ENCODE measurements around the gene MED8.
A peak's percentile ranks its signal among the peaks of the same experiment; 100 is the strongest.

The MED8 gene

DNA sequence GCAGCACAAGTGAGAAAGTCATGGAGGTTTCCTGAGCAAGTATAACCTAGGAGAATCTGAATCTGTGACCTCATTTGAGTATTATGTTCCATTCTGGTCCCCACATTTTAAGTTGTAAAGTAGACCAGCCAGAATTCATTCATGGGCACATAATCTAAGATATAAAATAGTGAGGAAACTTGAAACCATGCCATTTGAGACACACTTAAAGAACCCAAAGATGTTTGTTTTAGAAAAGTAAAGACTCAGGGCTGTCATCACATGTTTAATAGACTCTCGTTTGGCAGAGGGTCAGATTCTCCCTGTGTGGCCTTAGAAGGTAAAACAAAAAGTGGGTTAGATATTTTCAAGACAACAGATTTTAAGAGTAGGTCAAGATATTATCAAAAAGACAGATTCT is 6.5 kb upstream of the MED8 start:
- Histone ChIP-seq H3K27me3 (ENCODE audit: insufficient read depth, low read depth, severe bottlenecking) (no peaks in the 10 kb centered on the region), H3K9me3 (ENCODE audit: severe bottlenecking) (no peaks in the 10 kb centered on the region), H3K36me3 (peaks cover 5% of the 10 kb centered on the region; the same call in 1 of the 2 replicates), H3K4me3 (ENCODE audit: low read depth, low read length) (no peak overlapping the region), H3K27ac (no peak overlapping the region)
- TF ChIP-seq, protein P1, sequence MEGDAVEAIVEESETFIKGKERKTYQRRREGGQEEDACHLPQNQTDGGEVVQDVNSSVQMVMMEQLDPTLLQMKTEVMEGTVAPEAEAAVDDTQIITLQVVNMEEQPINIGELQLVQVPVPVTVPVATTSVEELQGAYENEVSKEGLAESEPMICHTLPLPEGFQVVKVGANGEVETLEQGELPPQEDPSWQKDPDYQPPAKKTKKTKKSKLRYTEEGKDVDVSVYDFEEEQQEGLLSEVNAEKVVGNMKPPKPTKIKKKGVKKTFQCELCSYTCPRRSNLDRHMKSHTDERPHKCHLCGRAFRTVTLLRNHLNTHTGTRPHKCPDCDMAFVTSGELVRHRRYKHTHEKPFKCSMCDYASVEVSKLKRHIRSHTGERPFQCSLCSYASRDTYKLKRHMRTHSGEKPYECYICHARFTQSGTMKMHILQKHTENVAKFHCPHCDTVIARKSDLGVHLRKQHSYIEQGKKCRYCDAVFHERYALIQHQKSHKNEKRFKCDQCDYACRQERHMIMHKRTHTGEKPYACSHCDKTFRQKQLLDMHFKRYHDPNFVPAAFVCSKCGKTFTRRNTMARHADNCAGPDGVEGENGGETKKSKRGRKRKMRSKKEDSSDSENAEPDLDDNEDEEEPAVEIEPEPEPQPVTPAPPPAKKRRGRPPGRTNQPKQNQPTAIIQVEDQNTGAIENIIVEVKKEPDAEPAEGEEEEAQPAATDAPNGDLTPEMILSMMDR (IDR thresholded peaks at IDR 0.05; ENCODE audit: low read depth, low read length): no peak
- DNase-seq: no peak

DNA sequence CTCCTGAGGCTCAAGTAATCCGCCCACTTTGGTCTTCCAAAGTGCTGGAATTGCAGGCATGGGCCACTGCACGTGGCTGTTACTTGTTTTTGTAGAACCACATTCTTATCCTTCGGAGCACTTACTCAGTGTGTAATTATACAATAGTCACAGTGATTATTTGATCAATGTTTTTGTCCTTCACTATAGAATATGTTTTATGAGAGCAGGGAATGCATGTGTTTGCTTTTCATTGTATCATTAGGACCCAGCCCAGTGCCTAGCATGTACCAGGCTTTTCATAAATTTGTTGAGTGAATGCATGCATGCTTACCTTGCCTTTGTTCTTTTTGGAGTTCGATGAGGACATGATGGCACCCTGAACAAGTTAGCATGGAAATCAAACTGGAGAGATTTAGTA is 5.9 kb upstream of the MED8 start:
- TF ChIP-seq, protein P1 (IDR thresholded peaks at IDR 0.05; ENCODE audit: low read depth, low read length): no peak
- Histone ChIP-seq H3K4me3 (ENCODE audit: low read depth, low read length) (no peak overlapping the region), H3K27me3 (ENCODE audit: insufficient read depth, low read depth, severe bottlenecking) (no peaks in the 10 kb centered on the region), H3K36me3 (peaks cover 5% of the 10 kb centered on the region; the same call in 1 of the 2 replicates), H3K27ac (no peak overlapping the region), H3K9me3 (ENCODE audit: severe bottlenecking) (no peaks in the 10 kb centered on the region)
- no peak for DNase-seq

DNA sequence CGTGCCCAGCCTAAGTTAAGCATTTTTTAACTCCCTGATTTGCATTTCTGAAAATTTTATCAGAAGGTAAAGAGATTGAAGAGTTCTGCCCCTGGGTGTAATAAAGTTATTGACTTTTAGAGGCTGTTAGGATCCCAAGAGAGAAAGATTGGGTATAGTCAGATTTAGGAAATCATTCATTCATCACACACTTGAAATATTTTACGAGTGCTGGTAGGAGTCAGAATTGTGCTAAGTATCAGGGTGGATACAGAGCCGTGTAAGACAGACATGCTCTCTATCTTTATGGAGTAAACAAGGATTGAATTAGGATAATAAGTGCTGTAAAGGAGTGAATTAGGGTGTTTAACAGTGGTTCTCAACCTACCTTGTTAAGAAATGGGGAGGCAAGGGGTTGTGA is 3.1 kb upstream of the MED8 start:
- H3K9me3 ChIP-seq (ENCODE audit: severe bottlenecking): no peaks in the 10 kb centered on the region
- H3K36me3 ChIP-seq: peaks cover 8% of the 10 kb centered on the region
- H3K4me3 ChIP-seq (ENCODE audit: low read depth, low read length): no peak overlapping the region
- no peak overlapping the region for H3K27ac ChIP-seq
- TF ChIP-seq, protein P1 (IDR thresholded peaks at IDR 0.05; ENCODE audit: low read depth, low read length): no peak
- DNase-seq: no peak
- H3K27me3 ChIP-seq (ENCODE audit: insufficient read depth, low read depth, severe bottlenecking): no peaks in the 10 kb centered on the region

DNA sequence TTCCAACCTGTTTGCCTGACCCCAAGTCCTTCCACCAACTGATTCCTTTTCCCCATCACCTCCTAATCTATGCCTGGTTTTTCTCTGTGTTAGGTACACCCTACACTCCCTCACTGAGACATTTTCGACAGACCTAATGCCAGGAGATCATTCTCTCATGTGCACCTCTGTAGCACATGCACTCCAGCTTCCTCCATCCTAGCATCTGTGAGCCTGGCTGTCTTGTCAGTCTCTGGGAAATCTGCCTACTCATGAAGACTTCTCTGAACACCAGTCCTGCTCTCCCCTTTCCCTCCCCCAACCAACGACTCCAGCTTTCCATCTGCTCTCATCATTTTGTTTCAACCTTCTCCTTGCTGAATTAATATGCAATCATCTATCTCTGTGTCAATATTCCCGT is 987 bp downstream of the MED8 start:
- H3K27me3 ChIP-seq (ENCODE audit: insufficient read depth, low read depth, severe bottlenecking): no peaks in the 10 kb centered on the region
- H3K4me3 ChIP-seq (ENCODE audit: low read depth, low read length): peak overlapping the region; percentile 60
- no peaks in the 10 kb centered on the region for H3K9me3 ChIP-seq (ENCODE audit: severe bottlenecking)
- peak; percentile 27 for DNase-seq
- H3K36me3 ChIP-seq: peaks cover 44% of the 10 kb centered on the region
- TF ChIP-seq, protein P1 (IDR thresholded peaks at IDR 0.05; ENCODE audit: low read depth, low read length): no peak
- peak overlapping the region; percentile 96 for H3K27ac ChIP-seq

DNA sequence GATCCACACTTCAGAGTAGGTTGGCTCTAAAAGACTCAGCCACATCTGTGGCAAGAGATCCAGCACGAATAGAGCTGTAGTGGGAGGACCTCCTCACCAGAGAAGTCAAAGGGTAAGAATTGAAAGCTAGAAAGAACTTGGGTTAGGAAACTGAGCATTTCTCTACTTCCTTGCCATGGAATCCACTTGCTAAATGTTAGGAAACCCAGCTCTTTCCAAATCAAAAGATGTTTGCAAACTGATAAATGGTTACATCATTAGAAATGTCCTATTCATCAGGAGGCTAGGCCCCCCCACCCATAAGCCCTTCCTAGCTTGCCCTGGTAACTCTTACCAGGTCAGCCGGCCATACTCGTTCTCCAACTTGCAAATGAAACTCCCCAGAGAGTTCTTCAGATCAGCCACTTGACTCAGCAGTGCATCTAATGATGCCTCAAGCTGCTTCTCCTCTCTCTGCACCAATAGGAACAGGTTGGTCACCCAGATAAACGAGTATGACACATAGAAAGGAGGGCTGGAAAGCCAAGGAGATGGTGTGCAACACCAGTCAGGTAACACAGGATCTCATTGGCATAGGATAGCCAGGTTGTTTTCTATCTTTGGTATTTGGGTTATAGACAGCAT is 1.5 kb downstream of the MED8 start:
- Histone ChIP-seq H3K36me3 (peaks cover 49% of the 10 kb centered on the region), H3K9me3 (ENCODE audit: severe bottlenecking) (no peaks in the 10 kb centered on the region), H3K27me3 (ENCODE audit: insufficient read depth, low read depth, severe bottlenecking) (no peaks in the 10 kb centered on the region), H3K4me3 (ENCODE audit: low read depth, low read length) (peak overlapping the region; percentile 60), H3K27ac (peak overlapping the region; percentile 96)
- TF ChIP-seq, protein P1 (IDR thresholded peaks at IDR 0.05; ENCODE audit: low read depth, low read length): no peak
- peak; percentile 12 for DNase-seq

DNA sequence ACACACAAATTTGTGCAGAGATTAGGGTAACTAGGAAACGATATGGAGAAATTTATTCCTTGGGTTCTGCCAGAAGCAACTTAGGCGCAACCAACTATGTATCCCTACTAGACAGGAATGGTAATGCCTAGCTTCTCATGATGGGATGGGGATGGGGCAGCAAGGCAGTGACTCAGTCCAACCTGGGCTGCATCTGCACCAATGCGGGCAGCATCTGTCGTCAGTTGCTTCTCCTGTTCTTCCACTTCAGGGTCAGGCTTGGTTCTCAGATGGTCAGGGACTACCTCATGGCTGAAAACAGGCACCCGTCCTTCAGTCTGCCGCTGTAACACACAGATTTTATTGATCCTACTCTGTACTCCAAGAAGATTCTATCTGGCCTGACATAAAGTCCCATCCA is 2.9 kb downstream of the MED8 start:
- Histone ChIP-seq H3K27me3 (ENCODE audit: insufficient read depth, low read depth, severe bottlenecking) (no peaks in the 10 kb centered on the region), H3K36me3 (peaks cover 53% of the 10 kb centered on the region), H3K9me3 (ENCODE audit: severe bottlenecking) (no peaks in the 10 kb centered on the region), H3K27ac (no peak overlapping the region), H3K4me3 (ENCODE audit: low read depth, low read length) (no peak overlapping the region)
- TF ChIP-seq, protein P1 (IDR thresholded peaks at IDR 0.05; ENCODE audit: low read depth, low read length): no peak
- DNase-seq: no peak

Measured in WERI-Rb-1 (cell line).